CD4-positive, alpha-beta memory T cell (primary cell): ENCODE measurements around the gene FOXP1. TPM values are rescaled to one million over a fixed set of nuclear protein-coding genes. Genes with fewer than 3 reads are reported as not detected.
A peak's percentile ranks its signal among the peaks of the same experiment; 100 is the strongest.

Source experiments
- CTCF ChIA-PET: fragments of 350-600 bp; sonication (Branson Sonifier 250); formaldehyde crosslinking; loops from one replicate; lab custom pipeline; 2021; ENCODE audit warnings: inconsistent platforms; ENCODE audit not compliant: partially characterized antibody; lab: Charles Lee
- POLR2A ChIA-PET: fragments of 350-600 bp; sonication (Branson Sonifier 250); formaldehyde crosslinking; loops from one replicate; lab custom pipeline; 2021; ENCODE audit not compliant: partially characterized antibody; lab: Charles Lee
- DNase-seq, 5 donors: peaks; one replicate each; pipeline versions ENCODE4 v3.0.0 to v3.0.0-alpha.2; 2020 to 2022; ENCODE audit warnings: mixed read lengths in 1 of 5
- H3K27ac ChIP-seq: one replicate; pipeline ENCODE4 v1.7.0; 2013; ENCODE audit warnings: low read depth, low read length
- H3K27me3 ChIP-seq: 2 replicates; pipeline ENCODE4 v1.7.0; 2013; ENCODE audit warnings: mild to moderate bottlenecking, low read length, moderate library complexity; ENCODE audit not compliant: insufficient read depth
- H3K36me3 ChIP-seq: 2 replicates; pipeline ENCODE4 v1.7.0; 2013; ENCODE audit warnings: mild to moderate bottlenecking, low read length, moderate library complexity; ENCODE audit not compliant: insufficient read depth
- H3K4me1 ChIP-seq: 2 replicates; pipeline ENCODE4 v1.7.0; 2013; ENCODE audit warnings: mild to moderate bottlenecking, low read length, moderate library complexity; ENCODE audit not compliant: insufficient read depth
- H3K4me3 ChIP-seq, 2 donors: one replicate each; pipeline ENCODE4 v1.7.0; 2013; ENCODE audit warnings: low read length in 2 of 2, mild to moderate bottlenecking in 1 of 2
- H3K9me3 ChIP-seq, 2 donors: one replicate each; pipeline ENCODE4 v1.7.0; 2013; ENCODE audit warnings: low read length in 2 of 2, control low read depth in 1 of 2; ENCODE audit not compliant: control insufficient read depth in 1 of 2
- H3K27ac Mint-ChIP-seq, 7 donors: one replicate each; pipeline ENCODE4 v1.8.0; 2020 to 2021; ENCODE audit warnings: mixed read lengths in 7 of 7, mild to moderate bottlenecking in 6 of 7, inconsistent platforms in 3 of 7, moderate library complexity in 3 of 7
- H3K27me3 Mint-ChIP-seq, 2 donors: one replicate each; pipeline ENCODE4 v1.8.0; 2020 to 2021; ENCODE audit warnings: mixed read lengths in 2 of 2
- H3K36me3 Mint-ChIP-seq, 2 donors: one replicate each; pipeline ENCODE4 v1.8.0; 2020 to 2021; ENCODE audit warnings: mixed read lengths in 2 of 2, inconsistent platforms in 1 of 2, mild to moderate bottlenecking in 1 of 2
- H3K4me1 Mint-ChIP-seq, 4 donors: one replicate each; pipeline ENCODE4 v1.8.0; 2020 to 2021; ENCODE audit warnings: mixed read lengths in 4 of 4, mild to moderate bottlenecking in 1 of 4
- H3K4me3 Mint-ChIP-seq, 8 donors: one replicate each; pipeline ENCODE4 v1.8.0; 2020 to 2021; ENCODE audit warnings: mixed read lengths in 8 of 8, mild to moderate bottlenecking in 7 of 8, moderate library complexity in 6 of 8, inconsistent platforms in 3 of 8
- H3K9me3 Mint-ChIP-seq, 8 donors: one replicate each; pipeline ENCODE4 v1.8.0; 2020 to 2021; ENCODE audit warnings: mixed read lengths in 8 of 8, mild to moderate bottlenecking in 5 of 8, inconsistent platforms in 3 of 8, moderate library complexity in 1 of 8
- intact Hi-C: fragments of 100-400 bp; cut with micrococcal nuclease; formaldehyde crosslinking; loops from one replicate; pipeline ENCODE4 v1.15.1; 2023
- polyA plus RNA-seq, 2 donors: library from polyadenylated mRNA; unstranded; fragments of 300-500 nt; fragmentation: Illumina TruSeq; gene quantifications; one replicate each; pipeline ENCODE4 v1.2.3, GENCODE V29; 2021
- total RNA-seq, 2 experiments: library from RNA; stranded (reverse); gene quantifications; one replicate each; pipeline ENCODE4 v1.2.3, GENCODE V29; 2021

FOXP1 gene
- total and polyA plus RNA-seq, 4 experiments from 2014 or later, result 189 to 348 (median 279) TPM

GRCh38 chr3:71265365-71265915 is 318.1 kb downstream of the FOXP1 start:
- no peaks in the 10 kb centered on the region for H3K27me3 Mint-ChIP-seq
- no peaks in the 10 kb centered on the region for H3K9me3 Mint-ChIP-seq
- intact Hi-C loops, result no loop called here
- POLR2A ChIA-PET, result no interaction called here
- DNase-seq, result no peak
- peak overlapping the region in 4 of 7 donors; percentile 16 to 66 (median 64) for H3K27ac Mint-ChIP-seq
- peaks cover 23 to 28% of the 10 kb centered on the region in 2 donors for H3K36me3 Mint-ChIP-seq
- peaks cover 45 to 61% (median 53%) of the 10 kb centered on the region in 4 donors for H3K4me1 Mint-ChIP-seq
- CTCF ChIA-PET, result no interaction called here
- no peaks in the 10 kb centered on the region for H3K27me3 ChIP-seq
- no peak overlapping the region for H3K4me3 Mint-ChIP-seq
- no peak overlapping the region for H3K27ac ChIP-seq
- H3K36me3 ChIP-seq, result peaks cover 3% of the 10 kb centered on the region
- H3K9me3 ChIP-seq, result no peaks in the 10 kb centered on the region
- peaks cover 18% of the 10 kb centered on the region for H3K4me1 ChIP-seq
- no peak overlapping the region for H3K4me3 ChIP-seq

DNA sequence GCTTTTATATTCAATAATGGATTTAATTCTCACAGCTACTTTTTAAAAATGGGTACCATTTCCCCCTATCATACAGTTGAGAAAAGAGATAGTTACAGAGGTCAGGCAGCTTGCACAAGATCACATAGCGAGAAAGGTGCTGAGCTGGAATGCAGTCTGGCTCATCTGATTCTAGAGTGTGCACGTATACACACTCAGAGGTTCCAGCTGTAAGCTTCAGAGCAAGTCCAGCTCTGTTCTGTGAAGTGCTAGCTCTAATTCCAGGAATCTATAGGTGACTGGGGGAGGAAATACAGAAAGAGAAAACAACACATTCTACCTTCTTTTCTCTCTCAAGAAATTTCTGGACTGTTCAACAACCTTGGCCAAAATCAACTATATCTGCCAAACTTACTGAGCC is 318.7 kb downstream of the FOXP1 start:
- H3K4me3 Mint-ChIP-seq, result peak overlapping the region in 1 of 8 donors; percentile 21
- H3K36me3 ChIP-seq, result peaks cover 3% of the 10 kb centered on the region
- H3K9me3 ChIP-seq, result no peaks in the 10 kb centered on the region
- H3K9me3 Mint-ChIP-seq, result no peaks in the 10 kb centered on the region
- peaks cover 18% of the 10 kb centered on the region for H3K4me1 ChIP-seq
- no peaks in the 10 kb centered on the region for H3K27me3 Mint-ChIP-seq
- peaks cover 19 to 28% of the 10 kb centered on the region in 2 donors for H3K36me3 Mint-ChIP-seq
- CTCF ChIA-PET, result interaction anchor here (0.9 kb wide), 1 partner anchor 37 kb away, joined by 3 read pairs; no protein-coding TSS in a partner anchor
- H3K4me1 Mint-ChIP-seq, result peaks cover 42 to 55% (median 49%) of the 10 kb centered on the region in 4 donors
- intact Hi-C loops, result no loop called here
- DNase-seq, result no peak
- peak overlapping the region in 6 of 7 donors; percentile 6 to 66 (median 22) for H3K27ac Mint-ChIP-seq
- POLR2A ChIA-PET, result no interaction called here
- H3K27ac ChIP-seq, result no peak overlapping the region
- H3K4me3 ChIP-seq, result no peak overlapping the region
- H3K27me3 ChIP-seq, result no peaks in the 10 kb centered on the region

- intact Hi-C loops, result no loop called here
- no peak for DNase-seq
- CTCF ChIA-PET, result interaction anchor here (0.6 to 1.5 kb wide), 2 partner anchors 35 to 446 kb away, joined by 3 read pairs; no protein-coding TSS in a partner anchor
- peaks cover 18% of the 10 kb centered on the region for H3K4me1 ChIP-seq
- Mint-ChIP-seq H3K36me3 (peaks cover 31 to 34% of the 10 kb centered on the region in 2 donors), H3K4me3 (peak overlapping the region in 2 of 8 donors; percentile 21 to 63), H3K27ac (peak overlapping the region in 4 of 7 donors; percentile 6 to 91 (median 51)), H3K9me3 (no peaks in the 10 kb centered on the region), H3K4me1 (peaks cover 41 to 61% (median 50%) of the 10 kb centered on the region in 4 donors), H3K27me3 (no peaks in the 10 kb centered on the region)
- no peak overlapping the region for H3K4me3 ChIP-seq
- H3K27me3 ChIP-seq, result no peaks in the 10 kb centered on the region
- H3K27ac ChIP-seq, result no peak overlapping the region
- POLR2A ChIA-PET, result interaction anchor here (0.5 kb wide), 1 partner anchor 58 kb away, joined by 3 read pairs; no protein-coding TSS in a partner anchor
- H3K9me3 ChIP-seq, result no peaks in the 10 kb centered on the region
- H3K36me3 ChIP-seq, result peaks cover 3% of the 10 kb centered on the region
Observed at GRCh38 chr3:71262364-71263265, 320.9 kb downstream of the FOXP1 start.

GRCh38 chr3:71260782-71261181 is 322.7 kb downstream of the FOXP1 start:
- Histone ChIP-seq H3K27me3 (no peaks in the 10 kb centered on the region), H3K4me1 (peaks cover 16% of the 10 kb centered on the region), H3K36me3 (peaks cover 3% of the 10 kb centered on the region), H3K27ac (no peak overlapping the region), H3K9me3 (no peaks in the 10 kb centered on the region), H3K4me3 (no peak overlapping the region)
- ChIA-PET POLR2A (no interaction called here), CTCF (no interaction called here)
- Mint-ChIP-seq H3K27me3 (no peaks in the 10 kb centered on the region), H3K4me3 (no peak overlapping the region), H3K36me3 (peaks cover 26 to 30% of the 10 kb centered on the region in 2 donors), H3K9me3 (no peaks in the 10 kb centered on the region), H3K4me1 (peaks cover 37 to 51% (median 45%) of the 10 kb centered on the region in 4 donors), H3K27ac (no peak overlapping the region)
- intact Hi-C loops, result no loop called here
- DNase-seq, result no peak

DNA sequence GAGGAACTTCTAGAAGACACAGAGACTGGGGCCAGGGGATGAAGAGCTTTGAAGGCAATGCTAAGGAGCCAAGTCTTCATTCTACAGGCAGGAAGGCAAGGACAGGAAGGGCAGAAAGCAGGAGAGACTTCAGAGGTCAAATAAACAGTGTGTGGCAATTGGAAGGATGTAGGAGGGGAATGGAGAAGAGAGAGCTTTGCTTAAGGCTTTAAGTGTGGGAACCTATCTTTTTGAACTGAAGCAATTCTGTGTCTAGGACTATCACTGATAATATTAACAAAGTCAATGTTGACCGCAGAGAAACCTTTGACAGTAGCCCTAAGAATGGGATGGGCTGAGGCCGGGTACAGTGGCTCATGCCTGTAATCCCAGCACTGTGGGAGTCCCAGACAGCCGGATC is 325.0 kb downstream of the FOXP1 start:
- Histone ChIP-seq H3K36me3 (no peaks in the 10 kb centered on the region), H3K9me3 (no peaks in the 10 kb centered on the region), H3K27me3 (no peaks in the 10 kb centered on the region), H3K4me3 (no peak overlapping the region), H3K27ac (no peak overlapping the region), H3K4me1 (peaks cover 8% of the 10 kb centered on the region)
- peaks cover 16 to 34% of the 10 kb centered on the region in 2 donors for H3K36me3 Mint-ChIP-seq
- intact Hi-C loops, result no loop called here
- no peak for DNase-seq
- H3K27me3 Mint-ChIP-seq, result no peaks in the 10 kb centered on the region
- no peaks in the 10 kb centered on the region for H3K9me3 Mint-ChIP-seq
- peak overlapping the region in 3 of 7 donors; percentile 27 to 66 (median 36) for H3K27ac Mint-ChIP-seq
- peaks cover 28 to 41% (median 36%) of the 10 kb centered on the region in 4 donors for H3K4me1 Mint-ChIP-seq
- ChIA-PET CTCF (interaction anchor here (0.8 kb wide), 1 partner anchor 12 kb away, joined by 3 read pairs; no protein-coding TSS in a partner anchor), POLR2A (no interaction called here)
- no peak overlapping the region for H3K4me3 Mint-ChIP-seq

DNA sequence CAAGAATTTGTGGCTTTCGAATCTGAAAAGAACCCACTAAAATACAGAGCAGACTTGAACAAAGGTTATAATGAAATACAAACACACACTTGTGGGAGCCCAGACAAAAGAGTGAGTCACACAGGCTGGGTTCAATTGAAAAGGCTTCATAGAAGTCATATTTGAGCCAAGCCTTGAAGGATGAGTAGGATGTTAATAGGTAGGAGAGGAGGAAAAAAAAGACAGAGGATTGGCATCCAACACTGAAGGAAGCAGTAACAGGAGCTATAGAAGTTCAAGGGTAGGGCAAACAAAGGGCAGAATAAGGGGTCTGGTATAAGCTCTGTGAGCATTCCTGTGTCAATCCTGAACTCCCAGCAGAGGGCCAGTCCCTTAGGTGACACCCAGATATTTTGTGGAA is 325.4 kb downstream of the FOXP1 start:
- Histone ChIP-seq H3K4me1 (peaks cover 6% of the 10 kb centered on the region), H3K4me3 (no peak overlapping the region), H3K27ac (no peak overlapping the region), H3K9me3 (no peaks in the 10 kb centered on the region), H3K27me3 (no peaks in the 10 kb centered on the region), H3K36me3 (no peaks in the 10 kb centered on the region)
- H3K27me3 Mint-ChIP-seq, result no peaks in the 10 kb centered on the region
- intact Hi-C loops, result no loop called here
- ChIA-PET CTCF (interaction anchor here (0.7 to 0.8 kb wide), 2 partner anchors 12 to 253 kb away, joined by 3 read pairs; no protein-coding TSS in a partner anchor), POLR2A (no interaction called here)
- peaks cover 24 to 39% (median 33%) of the 10 kb centered on the region in 4 donors for H3K4me1 Mint-ChIP-seq
- DNase-seq, result no peak
- H3K27ac Mint-ChIP-seq, result peak overlapping the region in 5 of 7 donors; percentile 3 to 67 (median 36)
- peaks cover 13 to 37% of the 10 kb centered on the region in 2 donors for H3K36me3 Mint-ChIP-seq
- peak overlapping the region in 1 of 8 donors; percentile 7 for H3K4me3 Mint-ChIP-seq
- no peaks in the 10 kb centered on the region for H3K9me3 Mint-ChIP-seq

DNA sequence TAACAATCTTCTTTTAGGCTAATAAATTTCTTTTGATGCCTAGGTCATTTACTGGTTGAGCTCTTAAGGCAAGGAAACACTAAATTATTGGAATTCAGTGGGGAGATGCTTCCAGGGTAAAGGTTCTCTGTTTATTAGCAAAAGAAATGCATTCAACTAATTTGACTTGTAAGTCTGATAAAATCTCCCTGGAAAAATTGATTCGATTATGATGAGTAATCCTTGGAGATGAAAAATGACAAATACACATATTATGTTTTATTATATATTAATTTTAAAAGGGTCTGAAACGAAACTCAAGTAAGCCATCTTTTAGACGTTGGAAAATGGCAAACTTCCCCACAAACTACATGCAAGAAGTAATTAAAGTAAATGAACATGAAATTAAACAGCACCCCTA is 328.0 kb downstream of the FOXP1 start:
- Histone ChIP-seq H3K4me1 (no peaks in the 10 kb centered on the region), H3K27ac (no peak overlapping the region), H3K9me3 (no peaks in the 10 kb centered on the region), H3K36me3 (no peaks in the 10 kb centered on the region), H3K27me3 (no peaks in the 10 kb centered on the region), H3K4me3 (no peak overlapping the region)
- H3K27me3 Mint-ChIP-seq, result no peaks in the 10 kb centered on the region
- H3K4me3 Mint-ChIP-seq, result no peak overlapping the region
- peaks cover 29 to 54% (median 38%) of the 10 kb centered on the region in 4 donors for H3K4me1 Mint-ChIP-seq
- DNase-seq, result no peak
- CTCF ChIA-PET, result no interaction called here
- POLR2A ChIA-PET, result no interaction called here
- no peaks in the 10 kb centered on the region for H3K9me3 Mint-ChIP-seq
- intact Hi-C loops, result no loop called here
- no peak overlapping the region for H3K27ac Mint-ChIP-seq
- H3K36me3 Mint-ChIP-seq, result peaks cover 7 to 48% of the 10 kb centered on the region in 2 donors
